HG03095 (cell line): ENCODE measurements around the gene TOMT.
A peak's percentile ranks its signal among the peaks of the same experiment; 100 is the strongest.

Experiments
- ATAC-seq: cut with Tn5 transposase; IDR thresholded peaks from one replicate; pipeline ENCODE4 v1.9.1; 2021; ENCODE audit warnings: moderate library complexity; ENCODE audit not compliant: unreplicated experiment

TOMT gene

DNA sequence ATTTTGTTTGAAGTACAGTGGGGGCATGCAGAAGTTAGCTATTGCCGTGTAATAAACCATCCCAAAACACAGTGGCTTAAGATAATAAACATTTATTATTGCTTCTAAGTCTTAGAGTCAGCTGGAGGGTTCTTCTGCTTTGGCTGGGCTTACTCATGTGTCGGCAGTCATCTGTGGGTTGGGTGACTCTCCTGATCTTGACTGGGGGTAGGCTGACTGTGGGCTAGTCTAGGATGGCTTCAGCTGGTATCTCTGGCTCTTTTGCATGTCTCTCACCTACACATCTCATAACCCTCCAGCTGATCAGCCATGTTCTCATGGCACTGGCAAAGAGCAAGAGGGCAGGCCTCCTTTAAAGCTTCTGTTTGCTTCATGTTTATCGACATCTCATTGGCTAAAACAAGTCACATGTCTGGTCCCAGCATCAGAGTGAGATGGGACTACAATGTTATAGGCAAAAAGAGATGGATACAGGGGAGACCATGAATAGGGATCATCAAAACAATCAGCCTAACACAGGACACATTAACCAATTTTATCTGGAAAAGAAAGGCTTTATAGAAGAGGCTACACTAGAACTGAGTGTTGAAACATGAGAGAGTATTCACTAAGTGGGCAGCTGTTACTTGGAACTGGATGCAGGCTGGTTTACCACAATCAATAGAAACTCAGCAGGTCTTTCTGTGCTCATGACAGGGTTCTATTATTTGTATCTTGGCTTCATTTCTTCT lies 19.9 kb upstream of the TOMT start:
- no peak for ATAC-seq

GRCh38 chr11:72088076-72088808 lies 17.5 kb upstream of the TOMT start:
- no peak for ATAC-seq

DNA sequence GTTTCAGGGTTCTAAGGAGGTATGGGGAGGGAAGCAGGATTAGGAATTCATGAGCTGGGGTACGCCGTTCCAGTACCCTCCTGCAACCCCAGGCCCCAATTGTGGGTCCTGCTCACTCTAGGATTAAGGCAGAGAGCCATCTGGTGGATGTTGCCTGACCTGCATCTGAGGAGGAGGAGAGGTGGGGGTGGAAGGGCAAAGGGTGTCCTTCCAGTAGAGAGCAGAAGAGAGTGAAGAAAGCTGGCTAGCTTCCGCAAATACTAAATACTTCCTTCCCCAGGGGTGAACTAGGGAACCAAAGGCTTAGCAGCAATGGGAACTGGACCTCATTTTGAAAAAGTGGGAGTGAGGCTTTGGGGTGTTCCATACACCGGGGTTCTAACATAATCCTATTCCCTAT lies 14.4 kb upstream of the TOMT start:
- peak; percentile 56 for ATAC-seq

DNA sequence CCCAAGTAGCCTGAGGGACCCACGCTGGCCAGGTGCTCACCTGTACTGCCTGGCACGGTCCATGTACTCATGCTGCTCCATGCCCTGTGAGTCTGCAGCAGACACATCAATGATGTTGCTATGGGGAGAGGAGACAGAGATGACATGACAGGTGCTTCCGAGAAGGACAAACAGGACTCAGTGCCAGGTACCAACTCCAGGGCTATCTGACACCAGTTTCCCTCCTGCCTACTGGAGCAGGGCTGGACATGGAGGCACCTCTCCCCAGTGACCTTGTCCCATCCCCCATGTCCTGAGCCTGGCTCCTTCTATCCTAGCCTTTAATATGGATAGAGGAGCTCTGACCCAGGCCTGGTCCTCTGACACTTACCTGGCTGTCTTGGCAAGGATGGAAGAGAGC lies 7.0 kb upstream of the TOMT start:
- no peak for ATAC-seq

GRCh38 chr11:72100009-72100408 lies 5.7 kb upstream of the TOMT start:
- ATAC-seq: no peak

- no peak for ATAC-seq
Measured at GRCh38 chr11:72100462-72100861, 5.3 kb upstream of the TOMT start.

- no peak for ATAC-seq
Measured at GRCh38 chr11:72102162-72102561, 3.6 kb upstream of the TOMT start.

DNA sequence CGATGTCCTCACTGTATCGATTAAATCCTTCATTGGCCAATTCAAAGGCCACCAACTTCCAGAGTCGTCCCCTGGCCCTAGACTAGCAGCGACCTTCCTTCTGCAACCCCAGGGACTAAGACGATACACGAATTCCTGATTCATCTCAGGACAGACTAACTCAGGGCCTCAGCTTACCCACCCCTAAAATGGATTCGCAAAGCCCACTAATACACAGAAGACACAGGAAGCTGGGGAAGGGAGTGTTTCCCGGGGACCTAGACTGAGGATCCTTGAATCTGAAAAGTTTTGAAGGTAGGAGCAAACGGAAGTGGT lies 3.1 kb upstream of the TOMT start:
- no peak for ATAC-seq

DNA sequence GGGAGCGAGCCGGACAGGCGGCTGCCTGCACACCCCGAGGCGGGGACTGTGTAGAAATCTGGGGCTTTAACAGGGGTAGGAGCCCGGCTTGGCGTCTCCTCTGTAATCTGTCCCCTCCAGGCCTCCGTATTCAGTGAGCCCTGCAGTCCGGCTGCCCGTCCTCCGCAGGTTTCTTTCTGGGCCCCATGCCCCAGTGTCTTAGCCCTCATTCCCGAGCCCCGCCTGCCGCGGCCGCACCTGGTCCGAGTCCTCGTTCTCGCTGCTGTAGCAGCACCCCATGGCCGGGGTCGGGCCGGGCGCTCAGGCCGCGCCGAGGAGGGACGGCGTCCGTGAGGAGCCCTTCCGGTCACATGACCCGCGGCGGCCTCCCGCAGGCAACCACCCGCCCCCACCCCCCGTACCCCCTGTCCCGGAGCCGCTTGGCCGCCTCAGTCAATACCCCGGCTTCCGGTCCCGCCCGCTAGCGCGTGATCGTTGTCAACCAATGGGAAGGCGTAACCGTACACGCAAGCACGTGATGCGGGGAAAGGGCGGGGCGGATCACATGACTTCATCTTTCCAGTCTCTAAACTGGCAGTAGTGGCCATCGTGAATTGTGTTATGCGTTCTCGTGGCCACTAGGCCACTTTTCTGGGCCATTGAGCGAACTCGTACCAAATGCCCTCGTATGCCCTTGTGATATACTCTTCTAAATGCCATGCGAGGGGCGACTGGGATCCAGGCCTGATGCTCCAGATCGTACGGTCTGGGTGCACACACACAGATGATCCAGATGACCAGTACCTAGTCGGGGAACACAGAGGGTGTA lies 2.6 kb upstream of the TOMT start, which contains the start of gene LAMTOR1:
Gene LAMTOR1, minus strand, starts transcription at position 352 of the 808 bp plus-strand sequence. Its CDS starts 73 bp downstream, at position 279.
- ATAC-seq: peak; percentile 73

- no peak for ATAC-seq
Measured at GRCh38 chr11:72103754-72104167, 2.0 kb upstream of the TOMT start.

GRCh38 chr11:72111300-72112142 lies 5.8 kb downstream of the TOMT start:
- no peak for ATAC-seq

GRCh38 chr11:72112143-72112977 lies 6.6 kb downstream of the TOMT start, which contains the start of gene ANAPC15:
Gene ANAPC15 (minus strand): TSS chr11:72112695. CDS start chr11:72111276, 1,419 bp downstream.
- ATAC-seq: peak; percentile 85

DNA sequence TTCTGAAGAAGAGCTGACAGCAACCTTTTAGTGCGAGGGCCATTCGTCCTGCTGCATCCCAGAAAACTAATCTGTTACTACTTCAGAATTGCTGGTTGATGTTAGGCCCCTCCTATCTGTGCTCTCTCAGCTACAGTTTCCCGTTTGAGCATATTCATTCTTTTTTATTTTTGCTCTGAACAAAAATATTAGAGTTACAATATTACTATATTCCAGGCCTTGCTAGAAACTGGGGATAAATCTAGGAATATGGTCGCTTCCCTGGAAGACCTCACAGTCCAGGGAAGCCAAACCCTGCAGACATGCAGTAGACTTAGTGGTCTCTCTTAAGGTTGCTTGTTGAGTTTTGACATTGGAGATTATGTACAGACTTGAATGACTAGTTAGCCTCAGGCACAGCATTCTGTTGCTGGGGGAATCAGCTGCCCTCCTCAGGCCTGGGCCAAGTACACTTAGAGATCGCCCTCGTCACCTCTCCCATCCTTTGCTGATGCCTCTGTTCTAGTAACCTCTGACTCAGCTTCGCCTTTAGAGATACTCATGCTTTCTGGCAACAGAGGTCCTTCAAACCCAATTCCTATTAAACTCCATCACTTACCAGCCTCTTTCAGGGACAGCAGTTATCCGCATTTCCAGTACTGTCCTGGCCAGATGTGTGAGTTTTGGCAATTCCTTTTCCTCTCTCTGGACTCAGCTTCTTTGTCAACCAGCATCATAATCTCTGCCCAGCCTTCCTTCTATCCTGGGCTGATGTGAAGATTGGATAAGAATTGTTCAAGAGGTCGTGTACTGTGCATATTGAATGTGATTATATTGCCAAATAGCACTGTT lies 7.5 kb downstream of the TOMT start:
- ATAC-seq: no peak

DNA sequence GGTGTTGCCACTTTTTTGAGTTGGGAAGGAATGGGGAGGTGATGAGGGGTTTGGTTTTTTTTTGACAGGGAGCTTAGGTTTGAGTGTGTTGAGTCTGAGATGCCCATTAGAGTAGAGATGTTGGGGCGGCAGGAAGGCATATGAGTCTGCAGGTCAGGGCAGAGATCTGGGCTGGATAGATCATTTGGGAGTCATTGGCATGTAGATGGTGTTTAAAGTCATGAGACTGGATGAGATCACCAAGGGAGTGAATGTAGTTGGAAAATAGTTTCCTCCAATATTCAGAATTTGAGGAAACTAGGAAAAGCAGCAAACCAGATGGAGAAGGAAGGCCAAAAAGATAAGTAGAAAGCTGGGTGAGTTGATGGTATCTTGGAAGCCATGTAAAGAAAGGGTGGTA lies 8.8 kb downstream of the TOMT start:
- no peak for ATAC-seq

DNA sequence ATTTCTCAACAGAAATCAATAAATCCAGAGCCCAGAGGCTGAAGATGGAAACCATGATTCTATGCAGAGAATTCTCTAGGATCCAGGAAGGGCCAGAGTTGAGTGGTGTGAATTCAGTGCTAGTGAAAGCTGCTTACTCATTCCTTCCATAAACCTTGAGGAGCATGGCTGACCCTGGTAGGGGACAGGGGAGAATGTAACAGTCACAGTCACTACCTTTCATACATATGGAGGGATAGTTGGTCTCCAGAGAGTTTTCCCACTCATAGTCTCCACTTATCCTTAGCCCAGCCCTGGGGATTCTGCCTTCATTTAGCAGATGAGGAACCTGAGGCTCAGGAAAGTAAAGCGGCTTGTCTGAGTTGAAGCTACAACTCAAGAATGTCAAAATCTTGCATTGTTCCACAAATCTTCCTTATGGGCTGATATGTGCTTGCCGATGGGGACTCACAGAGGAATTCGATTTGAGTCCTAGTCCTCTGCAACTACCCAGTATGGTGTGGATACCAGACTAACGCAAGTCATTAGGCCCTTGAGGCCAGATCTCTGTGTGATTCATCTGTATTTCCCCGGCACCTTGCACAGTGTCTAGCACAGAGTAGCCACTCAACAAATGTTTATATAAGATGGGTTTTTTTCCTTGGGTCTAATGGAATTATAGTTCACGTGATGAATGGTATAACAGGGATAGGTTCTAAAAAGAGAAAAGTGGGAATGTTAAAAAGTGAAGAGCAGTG lies 10.5 kb downstream of the TOMT start:
- ATAC-seq: no peak

DNA sequence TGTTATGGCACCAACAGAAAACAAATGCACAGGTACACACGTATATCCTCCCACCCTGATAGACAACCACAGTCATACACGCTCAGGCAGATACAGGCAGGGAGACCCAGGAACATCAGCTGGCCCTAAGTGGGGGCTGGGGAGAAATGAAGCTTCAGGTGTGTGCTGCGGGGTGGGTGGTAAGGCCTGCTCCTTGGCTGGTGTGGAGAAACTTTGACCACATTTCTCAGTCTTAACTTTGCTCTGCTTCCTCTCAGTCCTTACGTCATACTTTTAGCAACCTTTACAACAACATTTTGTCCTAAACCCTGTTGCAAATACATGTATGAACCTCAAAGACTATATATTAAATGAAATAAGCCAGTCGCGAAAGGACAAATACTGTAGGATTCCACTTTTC lies 13.5 kb downstream of the TOMT start:
- no peak for ATAC-seq

DNA sequence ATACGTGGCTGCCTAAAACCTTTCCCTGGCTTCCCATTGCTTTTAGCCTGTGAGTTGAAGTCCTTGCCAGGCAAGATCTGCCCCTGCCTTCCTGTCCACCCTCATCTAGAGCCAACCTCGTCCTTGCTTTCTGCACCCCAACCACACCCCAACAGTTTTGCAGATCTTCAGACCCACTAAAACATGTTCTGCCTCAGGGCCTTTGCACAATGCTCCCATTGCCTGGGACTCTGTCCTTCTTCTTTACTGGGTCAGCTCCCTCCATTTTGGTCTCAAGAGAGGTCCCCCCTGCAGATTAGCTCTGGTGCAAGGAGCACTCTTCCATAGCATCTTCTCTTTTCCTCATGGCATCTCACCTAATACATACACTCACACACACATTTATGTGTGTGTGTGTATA lies 15.2 kb downstream of the TOMT start:
- no peak for ATAC-seq

DNA sequence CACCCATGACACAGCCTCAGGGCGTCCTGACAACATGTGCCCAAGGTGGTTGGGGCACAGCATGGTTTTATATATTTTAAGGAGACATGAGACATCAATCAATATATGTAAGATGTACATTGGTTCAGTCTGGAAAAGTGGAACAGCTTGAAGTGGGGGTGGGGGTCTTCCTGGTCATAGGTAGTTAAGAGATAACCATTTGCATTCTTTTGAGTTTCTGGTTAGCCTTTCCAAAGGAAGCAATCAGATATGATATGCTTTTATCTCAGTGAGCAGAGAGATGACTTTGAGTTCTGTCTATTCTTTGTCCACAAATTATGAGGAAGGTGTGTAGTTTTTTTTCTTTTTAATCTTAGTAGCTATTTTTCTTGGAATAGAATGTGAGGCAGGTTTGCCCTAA lies 16.9 kb downstream of the TOMT start:
- ATAC-seq: no peak
